GM18520 (cell line): ENCODE results near the gene MAS1L.

ENCODE experiments used
- ATAC-seq: cut with Tn5 transposase; IDR thresholded peaks from one replicate; pipeline ENCODE4 v1.9.1; 2021; ENCODE audit not compliant: unreplicated experiment

The MAS1L gene

DNA sequence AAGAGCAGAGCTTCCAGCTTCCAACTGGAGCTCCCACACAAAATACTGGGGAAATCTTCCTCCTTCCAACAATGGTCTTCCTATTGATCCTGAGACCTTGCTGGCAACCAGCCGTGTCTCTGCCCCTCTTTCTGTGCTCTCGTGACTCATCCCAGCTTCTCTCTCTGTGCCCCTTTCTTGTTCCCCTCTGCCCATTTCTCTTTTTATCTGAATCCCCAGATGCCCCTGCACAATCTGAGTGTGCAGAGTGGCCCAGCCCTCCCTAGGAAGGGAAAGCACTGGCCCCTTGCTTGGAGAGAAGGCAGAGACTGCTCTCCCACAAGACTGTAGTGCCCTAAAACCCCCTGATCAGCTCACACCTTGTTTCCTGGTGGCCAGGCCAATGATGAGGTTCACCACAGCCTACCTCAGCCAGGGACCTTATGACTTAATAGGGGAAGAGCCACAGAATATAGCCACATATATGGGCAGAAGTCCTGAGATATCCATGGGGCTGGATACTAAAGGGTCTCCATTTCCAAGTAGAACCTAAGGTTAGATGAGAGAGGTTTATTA lies 23.1 kb upstream of the MAS1L start:
- ATAC-seq: no peak

DNA sequence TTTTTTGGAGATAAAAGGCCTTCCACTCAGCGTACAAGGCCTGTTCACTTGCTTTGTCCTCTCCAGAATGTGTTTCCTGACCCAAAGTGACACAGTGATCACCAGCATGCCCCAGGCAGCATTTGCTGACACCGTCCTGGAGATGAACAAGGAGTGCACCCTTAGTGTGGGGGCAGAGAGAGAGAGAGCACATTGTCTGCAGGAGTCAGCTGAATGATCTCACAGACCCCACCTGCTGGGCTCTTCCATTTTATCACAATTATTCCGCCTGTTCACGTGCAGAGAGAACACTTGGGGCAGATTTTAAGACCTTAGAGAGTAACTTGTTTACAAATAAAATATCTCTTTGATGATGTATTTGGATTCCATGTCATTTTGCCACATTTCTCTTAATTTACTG lies 22.4 kb upstream of the MAS1L start:
- ATAC-seq: no peak

DNA sequence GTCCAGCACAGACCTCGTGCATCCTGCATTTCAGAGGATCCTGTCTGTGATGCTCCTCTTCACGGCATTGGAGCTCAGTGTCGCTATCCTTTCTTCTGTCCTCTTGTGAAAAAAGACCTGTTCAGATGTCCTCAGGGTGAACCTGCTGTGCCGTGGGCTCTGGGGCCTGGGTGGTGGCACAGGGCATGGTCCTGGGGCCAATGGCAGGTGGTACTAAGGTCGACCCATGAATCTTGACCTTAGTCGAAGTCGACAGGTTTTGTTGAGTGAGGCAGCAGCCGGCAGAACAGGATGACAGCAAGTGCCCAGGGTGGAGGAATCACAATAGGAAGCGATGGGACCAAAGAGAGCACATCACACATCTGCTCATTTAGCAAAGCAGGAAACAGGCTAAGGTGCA lies 22.0 kb upstream of the MAS1L start:
- no peak for ATAC-seq

DNA sequence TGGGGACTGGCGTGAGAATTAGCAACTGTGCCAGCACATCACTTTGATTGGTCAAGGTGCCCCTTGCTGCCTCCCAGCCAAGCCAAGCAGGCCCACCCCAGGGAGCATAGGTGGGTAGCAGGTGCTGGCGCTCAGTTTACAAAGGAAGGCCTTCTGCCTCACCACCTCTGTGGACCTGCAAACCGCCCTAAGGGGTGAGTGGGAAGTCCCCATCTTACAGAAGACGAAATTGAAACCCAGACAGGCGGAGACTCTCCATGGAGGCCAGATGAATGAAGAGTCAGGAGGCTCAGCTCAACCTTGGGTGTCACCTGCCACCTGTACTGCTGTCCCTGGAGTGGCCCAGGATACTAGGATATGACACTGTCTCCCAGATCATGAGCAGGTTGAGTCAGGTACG lies 21.5 kb upstream of the MAS1L start:
- ATAC-seq: peak; percentile 75

DNA sequence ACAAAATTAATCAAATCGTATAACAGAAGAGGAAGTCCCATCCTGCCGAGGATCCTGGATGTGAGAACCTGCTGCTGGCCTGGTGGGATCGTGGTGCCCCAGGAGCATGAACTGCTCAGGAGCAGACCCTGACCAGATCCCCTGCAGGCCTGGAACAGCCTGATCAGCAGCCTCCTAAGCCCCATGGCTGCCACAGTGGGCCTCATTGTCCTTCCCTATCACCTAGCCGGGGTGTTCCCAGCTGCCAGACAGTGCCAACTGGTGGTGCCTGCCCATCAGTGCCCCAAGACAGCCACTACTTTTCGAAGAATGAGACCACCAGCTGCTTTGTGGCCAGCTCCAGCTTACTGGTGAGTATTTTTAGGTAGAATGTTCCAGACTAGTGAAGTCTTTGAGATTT lies 19.6 kb upstream of the MAS1L start:
- no peak for ATAC-seq

DNA sequence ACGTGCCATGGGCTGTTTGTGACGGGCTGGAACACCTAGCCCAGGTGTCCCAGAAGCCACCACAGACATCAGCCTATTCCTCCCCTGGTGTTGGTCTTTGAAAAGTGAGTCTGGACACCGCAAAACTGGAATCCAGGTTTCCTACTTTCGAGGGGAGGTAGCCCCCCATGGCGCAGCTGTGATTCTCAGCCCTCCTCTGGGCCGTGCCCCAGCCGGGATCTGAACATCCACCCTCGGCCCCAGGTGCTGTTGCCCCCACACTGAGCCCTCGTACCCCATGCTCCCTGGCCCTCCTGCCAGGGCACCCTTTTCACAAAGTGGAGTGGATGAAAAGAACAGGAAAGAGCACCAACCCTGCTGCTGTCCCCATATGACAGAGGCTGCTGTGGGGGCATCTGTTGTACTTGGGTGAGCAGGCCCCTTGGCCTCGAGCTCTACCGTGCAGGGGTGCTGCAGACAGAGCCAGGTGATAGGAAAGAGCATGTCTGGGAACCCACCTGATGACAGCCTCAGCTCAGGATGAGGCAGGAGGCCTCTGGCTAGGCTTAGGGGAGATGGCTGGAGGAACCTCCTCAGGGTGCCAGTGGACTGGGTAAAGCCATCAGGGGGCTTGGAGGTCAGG lies 18.8 kb upstream of the MAS1L start:
- ATAC-seq: no peak

DNA sequence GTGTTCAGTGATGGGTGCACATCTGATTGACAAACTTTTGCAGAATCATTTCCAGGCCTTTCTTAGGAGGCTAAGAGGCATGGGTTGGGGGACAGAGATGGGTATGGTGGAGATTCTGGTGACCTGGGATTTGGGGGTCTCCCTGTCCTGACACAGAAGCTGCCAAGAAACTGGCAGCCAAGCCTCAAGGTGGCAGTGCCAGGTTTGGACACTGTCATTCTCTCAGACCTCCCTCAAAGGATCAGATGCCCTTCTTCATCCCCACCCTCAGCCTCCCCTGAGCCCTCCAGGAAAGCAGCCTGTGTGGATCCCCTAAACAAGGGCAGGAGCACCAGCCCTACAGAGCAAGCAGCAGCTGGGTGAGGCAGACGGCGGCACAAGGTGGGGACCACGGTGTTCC lies 18.1 kb upstream of the MAS1L start:
- ATAC-seq: no peak

DNA sequence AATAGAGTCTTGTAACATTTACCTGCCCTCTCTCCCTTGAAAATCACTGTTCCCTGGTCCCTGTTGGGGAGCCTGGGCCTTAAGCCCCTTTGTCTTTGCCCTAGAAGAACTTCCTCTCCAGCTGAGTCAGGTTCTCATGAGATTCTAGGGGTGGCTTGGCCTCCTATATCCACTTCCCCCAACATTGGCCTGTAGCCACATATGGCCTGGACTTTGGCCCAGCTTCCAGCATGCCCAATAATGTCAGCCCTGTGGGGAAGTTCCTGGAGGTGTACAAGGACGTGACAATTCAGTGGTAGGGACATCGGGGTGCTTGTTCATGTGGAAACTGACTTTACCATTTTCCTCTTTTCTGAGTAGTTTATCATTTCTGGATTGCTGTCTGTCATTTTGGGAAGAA lies 17.2 kb upstream of the MAS1L start:
- ATAC-seq: no peak

DNA sequence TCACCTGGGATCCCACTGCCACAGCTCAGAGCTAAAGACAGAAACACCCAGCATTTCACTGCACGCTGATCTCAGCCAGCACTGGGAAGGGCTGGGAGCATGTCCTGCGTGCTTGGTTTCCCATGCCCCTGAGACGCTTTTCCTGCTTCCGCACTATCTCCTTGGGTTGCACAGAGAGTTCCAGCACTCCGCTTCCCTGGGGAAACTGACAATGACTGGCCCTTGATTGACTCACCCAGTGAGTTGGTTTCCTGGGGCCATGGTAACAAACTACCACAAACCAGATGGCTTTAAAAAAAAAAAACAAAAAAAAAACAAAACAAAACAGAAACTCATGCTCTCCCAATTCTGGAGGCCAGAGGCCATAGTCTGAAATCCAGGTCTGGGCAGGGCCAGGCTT lies 14.8 kb upstream of the MAS1L start:
- no peak for ATAC-seq

DNA sequence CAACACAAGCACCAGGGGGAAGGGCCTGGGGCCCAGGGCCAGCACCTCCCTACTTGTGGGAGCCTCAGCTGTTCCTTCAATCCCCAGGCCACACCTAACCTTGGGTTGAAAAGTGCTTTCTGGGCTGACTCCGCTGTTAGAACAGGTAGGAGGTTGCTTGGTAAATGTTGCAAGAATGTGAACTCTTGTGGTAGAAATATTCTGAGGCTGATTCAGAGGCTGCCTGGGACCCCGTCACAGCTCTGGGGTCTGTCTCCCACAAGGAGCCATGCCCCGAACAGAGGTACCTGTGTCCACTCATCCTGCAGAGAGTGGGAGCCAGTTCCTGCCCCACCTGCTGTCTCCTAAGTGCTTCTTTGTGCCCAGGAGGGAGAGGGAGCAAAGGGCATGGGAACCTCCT lies 14.4 kb upstream of the MAS1L start:
- ATAC-seq: no peak

DNA sequence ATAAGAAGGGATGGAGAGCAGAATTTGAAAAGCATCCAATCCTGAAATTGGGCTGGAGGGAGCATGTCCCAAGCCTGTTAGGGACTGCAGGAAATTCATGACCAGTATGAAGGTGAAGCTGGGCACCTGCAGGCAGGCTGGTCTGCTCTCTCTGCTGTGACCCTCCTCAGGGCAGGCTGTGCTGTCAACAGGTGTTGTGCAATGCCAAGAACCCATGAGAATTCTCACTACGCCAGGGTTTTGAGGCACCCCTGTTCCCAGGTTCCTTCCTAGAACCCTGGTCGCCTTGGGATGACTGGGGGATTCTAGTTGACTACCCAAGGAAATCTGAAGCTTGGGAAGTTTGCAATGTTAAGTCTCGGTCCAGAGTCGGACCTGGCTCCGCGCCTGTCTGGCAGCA lies 13.3 kb upstream of the MAS1L start:
- no peak for ATAC-seq

DNA sequence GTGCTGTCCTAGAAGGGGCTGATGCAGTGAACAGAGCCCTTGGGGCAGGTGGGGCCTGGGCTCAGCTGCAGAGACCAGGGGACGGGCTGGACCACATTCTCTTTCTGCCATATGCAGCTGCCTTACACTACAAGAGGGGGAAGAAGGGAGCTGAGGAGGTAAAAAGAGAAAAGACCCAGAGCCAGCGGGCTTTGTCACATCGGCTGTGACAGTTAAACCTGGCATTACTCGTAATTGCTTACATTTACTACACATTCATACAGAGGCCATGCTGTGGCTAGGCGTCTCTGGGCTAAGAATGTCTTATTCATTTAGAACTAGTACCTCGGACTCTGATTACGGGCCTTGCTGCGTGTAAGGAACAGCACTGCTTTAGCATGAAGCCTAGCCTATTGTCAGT lies 12.8 kb upstream of the MAS1L start:
- no peak for ATAC-seq

DNA sequence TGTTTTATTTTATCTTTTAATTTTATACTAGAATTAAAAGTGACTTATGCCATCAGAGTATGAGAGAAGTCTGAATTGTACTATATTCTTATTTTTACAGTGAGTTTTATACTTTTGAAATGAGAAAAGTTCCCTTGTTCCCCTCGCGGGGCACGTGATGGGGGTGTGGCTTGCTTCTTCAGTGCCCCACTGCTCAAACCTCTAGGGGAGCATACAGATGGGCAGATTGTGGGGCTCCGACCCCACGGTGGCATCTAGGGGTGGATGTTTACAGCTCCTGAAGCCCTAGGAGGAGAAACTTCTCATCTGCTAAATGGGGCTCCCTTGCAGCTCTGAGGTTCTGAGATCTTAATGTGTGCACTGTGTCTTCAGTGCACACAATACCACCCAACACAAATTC lies 11.9 kb upstream of the MAS1L start:
- ATAC-seq: no peak

DNA sequence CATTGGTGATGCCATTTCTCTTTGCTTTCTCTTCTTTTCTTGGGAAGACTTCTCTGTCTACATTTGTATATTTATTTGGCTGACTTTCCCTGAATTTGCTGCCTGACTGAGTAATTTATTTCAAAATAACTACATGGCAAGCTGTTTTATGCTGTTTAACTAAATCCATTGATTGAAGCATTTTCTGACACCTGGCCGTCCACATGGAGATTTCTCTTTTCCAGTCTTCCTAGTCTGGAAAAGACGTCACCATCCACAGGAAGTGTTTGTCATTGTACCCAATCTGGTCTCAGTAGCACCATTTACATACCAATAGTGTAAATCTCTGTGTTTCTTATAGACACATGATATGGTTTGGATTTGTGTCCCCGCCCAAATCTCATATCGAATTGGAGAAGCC lies 9.2 kb upstream of the MAS1L start:
- no peak for ATAC-seq

DNA sequence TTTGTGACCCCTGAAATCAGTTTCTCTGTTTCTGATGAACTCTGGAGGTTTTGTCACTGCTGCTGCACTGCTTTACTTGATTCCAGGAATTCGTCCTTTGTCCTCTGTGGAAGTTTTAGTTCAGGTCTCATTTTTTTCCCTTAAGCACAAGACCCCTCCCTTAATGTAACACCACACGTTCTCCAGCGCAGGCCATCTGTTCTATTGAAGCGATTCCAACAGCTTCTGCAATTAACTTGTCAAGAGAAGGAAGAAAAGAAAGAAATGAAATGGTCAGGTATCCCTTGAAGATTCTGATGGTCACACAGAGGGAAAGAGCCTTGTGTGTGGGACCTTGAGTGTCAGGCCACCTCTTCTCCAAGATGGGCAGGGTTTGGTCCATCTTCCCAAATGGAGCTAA lies 7.8 kb upstream of the MAS1L start:
- no peak for ATAC-seq

DNA sequence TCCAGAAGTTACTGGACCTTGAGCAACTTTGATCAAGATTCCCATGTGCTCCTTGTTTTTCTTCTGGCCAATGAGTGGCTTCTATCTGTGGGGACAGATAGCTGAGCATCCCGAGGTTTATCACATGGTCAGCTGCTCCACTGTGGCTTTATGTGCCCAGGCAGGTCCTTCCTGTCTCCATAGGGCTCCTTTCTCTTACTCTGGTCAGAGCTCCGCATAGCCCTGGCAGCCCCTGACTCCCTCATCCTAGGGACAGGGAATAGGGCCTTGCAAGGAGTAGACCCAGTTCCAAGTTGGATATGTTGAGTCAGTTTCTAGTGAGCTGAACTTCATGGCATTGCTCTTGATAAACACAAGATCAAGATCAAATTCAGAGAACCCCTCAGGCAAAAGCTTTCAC lies 6.4 kb upstream of the MAS1L start:
- no peak for ATAC-seq

DNA sequence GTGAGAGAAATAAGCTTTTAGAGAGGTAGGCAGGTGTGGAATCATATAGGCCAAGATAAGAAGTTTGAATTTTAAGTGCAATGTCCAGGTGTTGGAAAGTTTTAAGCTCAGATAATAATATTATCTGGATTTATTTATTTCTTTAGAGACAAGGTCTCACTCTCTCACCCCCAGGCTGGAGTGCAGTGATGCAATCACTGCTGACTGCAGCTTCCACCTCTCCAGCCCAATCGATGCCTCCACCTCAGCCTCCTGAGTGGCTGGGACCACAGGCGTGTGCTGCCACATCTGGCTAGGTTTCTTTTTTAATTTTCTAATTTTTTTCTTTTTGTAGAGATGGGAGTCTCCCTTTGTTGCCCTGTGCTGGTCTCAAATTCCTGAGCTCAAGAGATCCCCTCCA lies 5.5 kb upstream of the MAS1L start:
- no peak for ATAC-seq

DNA sequence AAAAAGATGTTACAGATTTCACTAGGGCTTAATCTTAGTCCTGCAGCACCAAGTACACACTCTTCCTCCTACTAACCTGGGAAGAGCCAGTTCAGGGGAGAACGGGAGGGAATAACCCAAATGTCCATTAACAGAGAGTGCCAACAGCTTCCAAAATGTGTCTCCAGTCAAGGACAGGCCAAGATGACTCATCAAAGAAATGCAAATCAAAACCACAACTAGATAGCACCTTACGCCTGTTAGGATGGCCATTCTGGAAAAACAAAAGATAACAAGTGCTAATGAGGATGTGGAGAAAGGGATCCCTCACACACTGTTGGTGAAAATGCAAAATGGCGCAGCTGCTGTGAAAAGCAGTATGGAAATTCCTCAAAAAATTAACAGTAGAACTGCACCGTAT lies 3.8 kb upstream of the MAS1L start:
- ATAC-seq: no peak

DNA sequence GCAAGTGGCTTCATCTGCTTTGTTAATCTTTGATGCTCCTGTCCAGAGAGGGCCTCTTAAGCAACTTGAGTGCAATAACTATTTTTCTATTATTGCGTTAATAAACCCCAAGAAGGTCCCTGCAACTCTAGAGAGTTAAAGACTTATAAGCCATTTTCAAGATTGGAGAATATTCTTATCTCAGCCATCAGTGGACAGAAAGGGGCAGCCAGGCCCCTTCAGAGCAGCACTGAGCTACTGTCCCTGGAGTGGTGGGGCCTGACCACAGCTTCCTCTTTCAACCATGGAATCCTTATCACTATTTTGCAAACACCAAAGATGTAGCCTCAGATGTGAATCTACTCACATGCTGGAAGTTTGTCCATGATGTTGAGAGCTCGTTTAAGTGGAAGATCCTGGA lies 2.8 kb upstream of the MAS1L start:
- ATAC-seq: no peak

DNA sequence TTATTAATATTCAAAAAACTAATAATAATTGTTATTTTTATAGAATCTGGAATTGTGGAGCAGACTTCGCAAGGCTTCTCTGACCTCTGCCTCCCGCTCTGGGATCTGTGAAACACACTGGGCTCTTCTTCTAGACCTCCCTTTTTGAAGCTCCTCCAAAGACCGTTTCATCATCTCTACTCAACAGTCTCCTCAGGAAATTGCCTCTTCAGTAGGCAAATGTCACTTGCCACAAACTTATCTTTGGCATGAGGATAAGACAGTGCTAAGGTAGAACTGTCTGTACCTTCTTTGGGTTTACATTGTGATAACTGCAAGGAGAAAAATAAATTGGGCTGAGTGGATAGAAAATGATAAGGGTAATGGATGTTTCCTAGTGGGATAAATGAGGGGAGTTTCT lies 2.3 kb upstream of the MAS1L start:
- ATAC-seq: no peak

DNA sequence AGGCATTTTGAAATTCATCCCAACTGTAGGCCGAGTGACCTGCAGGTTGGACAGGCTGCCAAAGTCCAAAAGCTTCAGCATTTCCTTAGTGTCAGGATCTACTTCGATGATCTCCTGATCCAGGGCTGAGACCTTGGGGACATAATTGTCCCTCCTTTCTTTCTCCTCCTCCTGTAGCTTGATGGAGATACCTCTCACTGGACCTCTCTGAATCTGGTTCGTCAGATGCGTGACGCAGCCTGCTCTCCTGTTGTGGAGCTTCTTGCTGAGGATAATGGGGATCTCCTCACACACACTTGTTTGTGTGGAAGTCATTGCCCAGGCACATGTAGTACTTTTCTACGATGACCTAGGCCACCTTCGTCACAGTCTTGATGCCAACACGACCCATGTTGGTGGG lies 1.5 kb upstream of the MAS1L start:
- no peak for ATAC-seq

DNA sequence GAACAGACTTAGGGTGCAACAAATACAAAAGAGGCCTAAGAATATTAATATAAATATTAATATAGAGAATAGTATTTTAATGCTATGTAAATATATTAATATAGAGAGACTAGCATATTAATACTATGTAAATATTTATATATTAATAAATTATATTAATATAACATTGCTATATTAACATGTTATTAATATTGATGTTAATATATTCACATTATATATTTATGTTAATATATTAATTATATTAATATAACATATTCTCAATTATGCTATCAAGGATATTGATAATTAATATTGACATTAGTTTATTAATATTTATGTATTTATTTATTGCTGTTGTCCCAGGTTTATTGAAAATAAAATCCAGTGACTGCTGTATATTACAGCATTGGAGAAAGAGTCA lies 1.1 kb upstream of the MAS1L start:
- ATAC-seq: no peak

DNA sequence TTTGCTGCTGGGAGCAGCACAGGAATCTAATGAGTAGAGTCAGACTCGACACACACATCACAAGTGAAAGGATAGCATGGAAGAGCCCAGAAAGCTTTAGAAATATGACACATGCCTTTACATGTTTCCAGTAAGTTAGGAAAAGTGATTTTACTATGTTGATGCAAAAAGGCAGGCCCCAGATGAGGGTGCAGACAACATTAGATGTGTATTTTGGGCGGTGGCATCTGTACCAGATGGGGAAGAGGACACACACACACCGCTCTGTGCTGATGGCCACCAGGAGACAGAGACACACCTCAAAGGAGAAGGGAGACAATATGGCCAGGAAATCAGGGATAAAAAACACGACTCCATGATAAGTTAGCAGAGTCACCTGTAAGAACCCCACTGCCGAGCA lies 625 bp downstream of the MAS1L start:
- ATAC-seq: no peak

DNA sequence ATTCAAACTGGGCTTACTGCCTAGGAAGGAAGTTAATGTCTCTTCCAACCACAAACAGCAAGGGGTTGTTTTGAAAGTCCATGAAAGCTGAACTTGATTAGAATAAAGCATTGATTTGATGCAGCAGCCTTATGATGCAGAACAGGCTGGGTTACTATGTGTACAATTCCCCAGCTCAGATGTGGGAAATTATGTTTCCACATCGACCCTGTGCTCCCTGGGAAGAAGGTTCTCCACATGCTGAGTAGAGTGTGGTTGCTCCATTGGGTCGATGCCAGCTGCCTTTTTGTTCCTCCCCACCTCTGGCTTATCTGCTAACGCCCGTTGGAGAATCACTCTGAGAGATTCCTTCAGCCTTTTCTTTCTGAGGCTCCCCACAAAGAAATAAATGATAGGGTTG lies 1.2 kb downstream of the MAS1L start:
- ATAC-seq: no peak
